Loucy (cell line): ENCODE measurements around the gene CHN2.

Source experiments
- H2AFZ ChIP-seq: fragments of 200-600 bp; sonication (generic); 2 replicates; pipeline ENCODE4 v1.6.0; 2016; ENCODE audit warnings: antibody characterized with exemption, mild to moderate bottlenecking, low read length, moderate library complexity
- H3F3A ChIP-seq: fragments of 200-600 bp; 2 replicates; pipeline ENCODE4 v1.6.0; 2016; ENCODE audit warnings: antibody characterized with exemption, low read depth, mild to moderate bottlenecking
- H3K27me3 ChIP-seq: fragments of 200-600 bp; sonication (generic); 2 replicates; pipeline ENCODE4 v1.6.1; 2014; ENCODE audit warnings: low read length, mild to moderate bottlenecking; ENCODE audit not compliant: insufficient read depth, poor library complexity, severe bottlenecking
- H3K36me3 ChIP-seq: fragments of 200-600 bp; sonication (generic); 2 replicates; pipeline ENCODE4 v1.6.1; 2016; ENCODE audit warnings: low read length; ENCODE audit not compliant: insufficient read depth
- H3K4me1 ChIP-seq: fragments of 200-600 bp; sonication (generic); 2 replicates; pipeline ENCODE4 v1.5.1; 2014; ENCODE audit warnings: low read length, mild to moderate bottlenecking; ENCODE audit not compliant: insufficient read depth, poor library complexity, severe bottlenecking
- H3K4me2 ChIP-seq: fragments of 200-600 bp; sonication (generic); 2 replicates; pipeline ENCODE4 v1.6.0; 2014; ENCODE audit warnings: antibody characterized with exemption, low read length, low read depth, mild to moderate bottlenecking; ENCODE audit not compliant: poor library complexity, severe bottlenecking
- H3K4me3 ChIP-seq: fragments of 200-600 bp; sonication (generic); 2 replicates; pipeline ENCODE4 v1.5.1; 2014; ENCODE audit warnings: low read length, mild to moderate bottlenecking, mixed read lengths; ENCODE audit not compliant: poor library complexity, severe bottlenecking
- H3K79me2 ChIP-seq: fragments of 200-600 bp; sonication (generic); 2 replicates; pipeline ENCODE4 v1.6.1; 2014; ENCODE audit warnings: low read length; ENCODE audit not compliant: insufficient read depth
- H3K9ac ChIP-seq: fragments of 200-600 bp; sonication (generic); 2 replicates; pipeline ENCODE4 v1.6.0; 2014; ENCODE audit warnings: mild to moderate bottlenecking, low read depth, low read length, moderate library complexity; ENCODE audit not compliant: poor library complexity, severe bottlenecking
- H3K9me2 ChIP-seq: fragments of 200-600 bp; sonication (generic); replicated peaks from 2 replicates; pipeline ENCODE4 v1.6.1; 2016; ENCODE audit warnings: low read depth, low read length, mixed read lengths
- H3K9me3 ChIP-seq: fragments of 200-600 bp; sonication (generic); 2 replicates; pipeline ENCODE4 v1.6.1; 2014; ENCODE audit warnings: mild to moderate bottlenecking, antibody characterized with exemption, low read length, low read depth; ENCODE audit not compliant: insufficient read depth
- H4K20me1 ChIP-seq: fragments of 200-600 bp; sonication (generic); 2 replicates; pipeline ENCODE4 v1.6.0; 2014; ENCODE audit warnings: antibody characterized with exemption, low read length, mild to moderate bottlenecking; ENCODE audit not compliant: insufficient read depth, poor library complexity, severe bottlenecking
- EZH2phosphoT487 ChIP-seq: fragments of 200-600 bp; IDR thresholded peaks from 2 replicates; pipeline ENCODE4 v1.6.1; 2018; ENCODE audit warnings: antibody characterized with exemption, mild to moderate bottlenecking, moderate library complexity, borderline replicate concordance
- TF ChIP-seq, protein P1 (sequence below): fragments of 200-600 bp; sonication (generic); conservative IDR thresholded peaks from 2 replicates; pipeline ENCODE4 v1.5.1; 2014; ENCODE audit warnings: mild to moderate bottlenecking, antibody characterized with exemption, low read length

Gene CHN2

DNA sequence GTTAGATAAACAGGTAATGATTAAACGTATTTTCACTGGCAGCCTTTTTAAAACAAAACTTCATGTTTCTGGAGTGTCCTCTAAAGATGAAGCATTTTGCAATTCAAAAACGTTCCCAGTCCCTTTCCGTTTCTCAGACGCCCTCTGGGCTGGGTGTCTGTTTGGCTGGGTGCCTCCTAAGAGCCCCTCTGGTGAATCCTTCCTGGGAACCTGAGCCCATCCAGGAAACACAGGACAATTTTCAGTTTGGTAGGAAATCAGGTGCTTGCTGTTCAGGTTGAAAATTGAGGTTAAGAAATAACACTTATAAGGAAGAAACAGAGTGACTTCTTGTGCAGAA, 76.7 kb downstream of the CHN2 start:
- peaks cover 29% of the 10 kb centered on the region; the same call in 1 of the 2 replicates for H3K79me2 ChIP-seq
- H3K36me3 ChIP-seq: no peaks in the 10 kb centered on the region
- H3K4me3 ChIP-seq: peak overlapping the region; percentile 18
- H4K20me1 ChIP-seq: no peaks in the 10 kb centered on the region
- H3K9ac ChIP-seq: peak overlapping the region; percentile 47
- H3F3A ChIP-seq: no peaks in the 10 kb centered on the region
- no peaks in the 10 kb centered on the region for H3K27me3 ChIP-seq
- H3K9me3 ChIP-seq: no peaks in the 10 kb centered on the region
- H2AFZ ChIP-seq: 0 out of 2 replicates have a peak overlapping the region, but pooled peaks have one; percentile 39
- TF ChIP-seq, protein P1, sequence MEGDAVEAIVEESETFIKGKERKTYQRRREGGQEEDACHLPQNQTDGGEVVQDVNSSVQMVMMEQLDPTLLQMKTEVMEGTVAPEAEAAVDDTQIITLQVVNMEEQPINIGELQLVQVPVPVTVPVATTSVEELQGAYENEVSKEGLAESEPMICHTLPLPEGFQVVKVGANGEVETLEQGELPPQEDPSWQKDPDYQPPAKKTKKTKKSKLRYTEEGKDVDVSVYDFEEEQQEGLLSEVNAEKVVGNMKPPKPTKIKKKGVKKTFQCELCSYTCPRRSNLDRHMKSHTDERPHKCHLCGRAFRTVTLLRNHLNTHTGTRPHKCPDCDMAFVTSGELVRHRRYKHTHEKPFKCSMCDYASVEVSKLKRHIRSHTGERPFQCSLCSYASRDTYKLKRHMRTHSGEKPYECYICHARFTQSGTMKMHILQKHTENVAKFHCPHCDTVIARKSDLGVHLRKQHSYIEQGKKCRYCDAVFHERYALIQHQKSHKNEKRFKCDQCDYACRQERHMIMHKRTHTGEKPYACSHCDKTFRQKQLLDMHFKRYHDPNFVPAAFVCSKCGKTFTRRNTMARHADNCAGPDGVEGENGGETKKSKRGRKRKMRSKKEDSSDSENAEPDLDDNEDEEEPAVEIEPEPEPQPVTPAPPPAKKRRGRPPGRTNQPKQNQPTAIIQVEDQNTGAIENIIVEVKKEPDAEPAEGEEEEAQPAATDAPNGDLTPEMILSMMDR: no peak
- no peak for TF ChIP-seq EZH2phosphoT487
- peak overlapping the region; percentile 53 for H3K4me2 ChIP-seq
- peaks cover 65% of the 10 kb centered on the region for H3K4me1 ChIP-seq
- H3K9me2 ChIP-seq: no peaks in the 10 kb centered on the region

GRCh38 chr7:29272057-29272456, 77.5 kb downstream of the CHN2 start:
- Histone ChIP-seq H3K27me3 (no peaks in the 10 kb centered on the region), H2AFZ (no peak overlapping the region), H3K9me3 (no peaks in the 10 kb centered on the region), H4K20me1 (no peaks in the 10 kb centered on the region), H3K4me1 (peaks cover 72% of the 10 kb centered on the region), H3K4me2 (no peak overlapping the region), H3K36me3 (no peaks in the 10 kb centered on the region), H3K9ac (no peak overlapping the region), H3K4me3 (no peak overlapping the region), H3K79me2 (peaks cover 35% of the 10 kb centered on the region; the same call in 1 of the 2 replicates), H3F3A (no peaks in the 10 kb centered on the region), H3K9me2 (no peaks in the 10 kb centered on the region)
- TF ChIP-seq, protein P1: no peak
- TF ChIP-seq EZH2phosphoT487: no peak

- Histone ChIP-seq H3K79me2 (peaks cover 32% of the 10 kb centered on the region; the same call in 1 of the 2 replicates), H3K27me3 (no peaks in the 10 kb centered on the region), H3K36me3 (no peaks in the 10 kb centered on the region), H3K4me2 (peak overlapping the region; percentile 64), H3K9ac (peak overlapping the region; percentile 43), H3F3A (no peaks in the 10 kb centered on the region), H3K4me3 (peak overlapping the region; percentile 47), H3K4me1 (peaks cover 85% of the 10 kb centered on the region), H4K20me1 (no peaks in the 10 kb centered on the region), H3K9me3 (no peaks in the 10 kb centered on the region), H2AFZ (no peak overlapping the region), H3K9me2 (no peaks in the 10 kb centered on the region)
- TF ChIP-seq, protein P1: no peak
- no peak for TF ChIP-seq EZH2phosphoT487
Observed at GRCh38 chr7:29274146-29275017, 79.8 kb downstream of the CHN2 start.
